Activated T-cell treated with anti-CD3 and anti-CD28 coated beads, Interleukin-2, amount 50 U/mL, for 24 hours (primary cell): ENCODE measurements around the gene GRID1.
"Not testable (repeated sequence)": the region's sequence is repeated elsewhere in the genome, so short reads cannot be mapped to it uniquely, and the experiment has no call there.

ENCODE experiments used
- DNase-seq: peaks from one replicate; pipeline ENCODE4 v3.0.0-alpha.2; 2020
- H3K27ac Mint-ChIP-seq: 2 replicates; pipeline ENCODE4 v1.8.0; 2020; ENCODE audit warnings: mild to moderate bottlenecking, mixed read lengths
- H3K27me3 Mint-ChIP-seq: 2 replicates; pipeline ENCODE4 v1.8.0; 2020; ENCODE audit warnings: mixed read lengths
- H3K36me3 Mint-ChIP-seq: 2 replicates; pipeline ENCODE4 v1.8.0; 2020; ENCODE audit warnings: low read depth, mixed read lengths
- H3K4me1 Mint-ChIP-seq: 2 replicates; pipeline ENCODE4 v1.8.0; 2020; ENCODE audit warnings: low read depth, mixed read lengths
- H3K4me3 Mint-ChIP-seq: 2 replicates; pipeline ENCODE4 v1.8.0; 2020; ENCODE audit warnings: mild to moderate bottlenecking, moderate library complexity, mixed read lengths
- H3K9me3 Mint-ChIP-seq: 2 replicates; pipeline ENCODE4 v1.8.0; 2020; ENCODE audit warnings: mixed read lengths

Gene GRID1

GRCh38 chr10:86187499-86188239 lies 178.9 kb downstream of the GRID1 start:
- no peak for DNase-seq
- H3K36me3 Mint-ChIP-seq: no peaks in the 10 kb centered on the region
- no peak overlapping the region for H3K4me3 Mint-ChIP-seq
- no peaks in the 10 kb centered on the region for H3K4me1 Mint-ChIP-seq
- peaks cover 11% of the 10 kb centered on the region for H3K27me3 Mint-ChIP-seq
- no peak overlapping the region for H3K27ac Mint-ChIP-seq
- H3K9me3 Mint-ChIP-seq: no peaks in the 10 kb centered on the region

DNA sequence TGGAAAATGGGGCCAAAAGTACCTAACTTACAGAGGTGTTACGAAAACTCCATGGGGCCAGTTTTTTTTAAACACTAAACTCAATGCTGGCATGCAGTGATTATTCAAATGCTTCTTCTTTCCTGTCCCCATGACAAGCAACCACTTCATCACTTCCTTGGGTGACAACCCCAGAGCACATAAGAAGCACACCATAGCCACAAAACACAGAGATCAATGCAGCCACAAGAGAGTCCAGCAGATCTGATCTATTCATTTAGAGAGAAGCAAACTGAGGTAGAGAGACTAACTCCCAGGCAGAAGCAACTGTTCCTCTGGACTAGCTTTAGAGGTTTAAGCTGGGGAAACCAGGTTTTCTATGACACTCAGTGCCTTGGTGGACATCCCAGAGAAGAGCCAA lies 180.0 kb downstream of the GRID1 start:
- DNase-seq: no peak
- H3K4me3 Mint-ChIP-seq: no peak overlapping the region
- H3K36me3 Mint-ChIP-seq: no peaks in the 10 kb centered on the region
- no peak overlapping the region for H3K27ac Mint-ChIP-seq
- H3K4me1 Mint-ChIP-seq: no peaks in the 10 kb centered on the region
- H3K27me3 Mint-ChIP-seq: peaks cover 11% of the 10 kb centered on the region
- H3K9me3 Mint-ChIP-seq: no peaks in the 10 kb centered on the region

GRCh38 chr10:86182595-86182994 lies 184.0 kb downstream of the GRID1 start:
- H3K9me3 Mint-ChIP-seq: no peaks in the 10 kb centered on the region
- H3K36me3 Mint-ChIP-seq: no peaks in the 10 kb centered on the region
- no peak overlapping the region for H3K4me3 Mint-ChIP-seq
- no peak for DNase-seq
- H3K27ac Mint-ChIP-seq: no peak overlapping the region
- no peaks in the 10 kb centered on the region for H3K4me1 Mint-ChIP-seq
- peaks cover 2% of the 10 kb centered on the region for H3K27me3 Mint-ChIP-seq

GRCh38 chr10:86182150-86182549 lies 184.4 kb downstream of the GRID1 start:
- no peak for DNase-seq
- Mint-ChIP-seq H3K9me3 (no peaks in the 10 kb centered on the region), H3K4me1 (no peaks in the 10 kb centered on the region), H3K36me3 (no peaks in the 10 kb centered on the region), H3K27me3 (peaks cover 2% of the 10 kb centered on the region), H3K27ac (no peak overlapping the region), H3K4me3 (no peak overlapping the region)

- Mint-ChIP-seq H3K27me3 (no peaks in the 10 kb centered on the region), H3K4me1 (no peaks in the 10 kb centered on the region), H3K4me3 (no peak overlapping the region), H3K27ac (no peak overlapping the region), H3K9me3 (no peaks in the 10 kb centered on the region), H3K36me3 (no peaks in the 10 kb centered on the region)
- DNase-seq: no peak
Observed at GRCh38 chr10:86180861-86181260, 185.7 kb downstream of the GRID1 start.

- no peak overlapping the region for H3K27ac Mint-ChIP-seq
- DNase-seq: peak; percentile 8
- H3K27me3 Mint-ChIP-seq: no peaks in the 10 kb centered on the region
- H3K9me3 Mint-ChIP-seq: no peaks in the 10 kb centered on the region
- no peaks in the 10 kb centered on the region for H3K36me3 Mint-ChIP-seq
- H3K4me1 Mint-ChIP-seq: no peaks in the 10 kb centered on the region
- H3K4me3 Mint-ChIP-seq: no peak overlapping the region
Observed at GRCh38 chr10:86179961-86180360, 186.6 kb downstream of the GRID1 start.

DNA sequence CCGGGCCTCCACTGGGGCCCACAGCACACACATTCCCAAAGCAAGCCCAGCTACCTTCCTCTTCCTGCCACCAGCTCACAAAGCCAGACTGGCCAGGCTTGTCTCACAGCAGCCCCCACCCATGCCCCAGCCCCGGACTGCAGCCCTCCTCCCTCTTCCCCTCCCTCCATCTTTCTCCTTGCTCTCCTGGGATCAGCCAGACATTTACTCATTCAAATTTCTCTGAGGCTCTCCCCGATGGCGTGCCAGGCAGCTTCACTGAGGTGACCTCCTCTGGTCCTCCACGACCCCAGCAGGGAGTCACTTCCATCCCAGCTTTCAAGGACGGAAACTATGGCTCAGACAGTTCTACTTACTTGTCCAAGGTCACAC lies 187.5 kb downstream of the GRID1 start:
- Mint-ChIP-seq H3K4me3 (no peak overlapping the region), H3K27ac (no peak overlapping the region), H3K9me3 (no peaks in the 10 kb centered on the region), H3K4me1 (no peaks in the 10 kb centered on the region), H3K36me3 (no peaks in the 10 kb centered on the region), H3K27me3 (no peaks in the 10 kb centered on the region)
- no peak for DNase-seq

DNA sequence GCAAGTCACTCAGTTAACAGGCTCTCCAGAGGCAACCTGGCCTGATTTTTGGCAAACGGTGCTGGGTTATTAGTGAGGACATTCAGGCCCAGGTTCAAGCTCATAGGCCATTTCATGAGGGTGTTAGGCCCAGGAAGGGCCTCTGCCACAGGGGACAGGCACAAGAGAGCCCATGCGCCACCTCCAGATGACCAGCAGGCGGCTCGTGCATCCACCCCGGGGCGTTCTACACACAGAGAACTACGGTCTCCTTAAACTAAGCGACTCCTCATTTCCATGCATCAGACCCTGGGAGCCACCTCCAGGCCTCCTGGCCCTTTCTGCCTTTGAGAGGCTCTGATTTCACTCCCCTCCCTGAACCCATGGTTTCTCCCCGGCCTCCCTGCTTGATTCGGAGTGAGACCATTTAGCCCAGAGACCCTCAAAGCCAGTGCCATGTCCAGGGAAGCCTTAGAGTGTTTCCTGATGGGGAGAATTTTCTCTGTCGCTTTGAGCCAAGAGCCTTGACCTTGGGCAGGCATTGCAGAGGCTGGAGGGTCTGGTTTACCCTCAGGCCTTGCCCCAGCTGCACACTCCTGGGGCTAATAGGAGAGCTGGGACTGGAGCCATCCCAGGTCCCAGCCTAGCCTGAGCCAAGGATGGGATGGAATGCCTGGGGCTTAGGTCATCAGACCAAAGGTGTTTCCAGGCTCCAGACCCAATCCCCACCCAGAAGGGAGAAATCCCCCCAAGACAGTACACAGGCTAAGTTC lies 188.0 kb downstream of the GRID1 start:
- Mint-ChIP-seq H3K27ac (no peak overlapping the region), H3K4me3 (no peak overlapping the region), H3K36me3 (no peaks in the 10 kb centered on the region), H3K4me1 (no peaks in the 10 kb centered on the region), H3K27me3 (no peaks in the 10 kb centered on the region), H3K9me3 (no peaks in the 10 kb centered on the region)
- peak; percentile 27 for DNase-seq

- Mint-ChIP-seq H3K27ac (no peak overlapping the region), H3K27me3 (no peaks in the 10 kb centered on the region), H3K36me3 (no peaks in the 10 kb centered on the region), H3K4me3 (no peak overlapping the region), H3K9me3 (no peaks in the 10 kb centered on the region), H3K4me1 (no peaks in the 10 kb centered on the region)
- no peak for DNase-seq
Observed at GRCh38 chr10:86177537-86178155, 188.9 kb downstream of the GRID1 start.

GRCh38 chr10:86176850-86177536 lies 189.6 kb downstream of the GRID1 start:
- Mint-ChIP-seq H3K27ac (no peak overlapping the region), H3K4me3 (no peak overlapping the region)

DNA sequence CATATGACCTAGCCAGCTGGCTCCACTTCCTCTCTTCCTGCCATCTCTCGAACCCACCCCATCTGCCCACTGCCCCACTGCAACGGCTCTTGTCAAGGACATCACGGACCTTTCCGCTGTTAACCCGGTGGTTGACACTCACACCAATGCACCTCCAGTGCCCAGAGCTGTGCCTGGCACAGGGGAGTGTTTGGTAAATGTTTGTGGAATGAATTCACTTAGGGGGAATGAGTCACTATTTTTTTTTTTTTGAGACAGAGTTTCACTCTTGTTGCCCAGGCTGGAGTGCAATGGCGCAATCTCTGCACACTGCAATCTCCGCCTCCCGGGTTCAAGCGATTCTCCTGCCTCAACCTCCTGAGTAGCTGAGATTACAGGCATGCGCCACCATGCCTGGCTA lies 191.1 kb downstream of the GRID1 start:
- not testable (repeated sequence) for H3K27ac Mint-ChIP-seq, H3K9me3 Mint-ChIP-seq, H3K36me3 Mint-ChIP-seq, DNase-seq, H3K4me1 Mint-ChIP-seq, H3K4me3 Mint-ChIP-seq
- H3K27me3 Mint-ChIP-seq: peaks cover 11% of the 10 kb centered on the region

More at GRCh38 chr10:86176850-86177536, 189.6 kb downstream of the GRID1 start:
- Mint-ChIP-seq H3K4me1 (no peaks in the 10 kb centered on the region), H3K27me3 (no peaks in the 10 kb centered on the region), H3K36me3 (no peaks in the 10 kb centered on the region), H3K9me3 (no peaks in the 10 kb centered on the region)
- peak; percentile 8 for DNase-seq

DNA sequence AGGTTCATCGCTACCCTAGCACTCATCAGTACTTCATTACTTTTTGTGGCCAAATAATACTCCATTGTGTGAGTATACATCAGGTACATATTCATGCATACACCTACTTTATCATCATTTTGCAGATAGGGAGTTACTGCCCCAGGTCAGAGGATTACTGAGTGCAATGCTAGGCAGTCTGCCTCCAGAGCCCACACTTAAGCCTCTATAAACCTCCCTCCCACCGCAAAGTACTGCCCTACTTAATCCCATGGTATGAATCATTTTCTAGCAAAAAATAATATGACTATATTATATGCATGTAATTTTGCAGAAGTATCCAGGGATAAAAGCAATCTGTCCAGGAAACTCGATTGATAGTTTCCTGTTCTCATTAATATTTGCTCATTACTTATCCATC lies 194.3 kb downstream of the GRID1 start:
- Mint-ChIP-seq H3K4me3 (no peak overlapping the region), H3K27me3 (peaks cover 14% of the 10 kb centered on the region), H3K36me3 (no peaks in the 10 kb centered on the region), H3K9me3 (no peaks in the 10 kb centered on the region), H3K27ac (no peak overlapping the region), H3K4me1 (no peaks in the 10 kb centered on the region)
- no peak for DNase-seq

DNA sequence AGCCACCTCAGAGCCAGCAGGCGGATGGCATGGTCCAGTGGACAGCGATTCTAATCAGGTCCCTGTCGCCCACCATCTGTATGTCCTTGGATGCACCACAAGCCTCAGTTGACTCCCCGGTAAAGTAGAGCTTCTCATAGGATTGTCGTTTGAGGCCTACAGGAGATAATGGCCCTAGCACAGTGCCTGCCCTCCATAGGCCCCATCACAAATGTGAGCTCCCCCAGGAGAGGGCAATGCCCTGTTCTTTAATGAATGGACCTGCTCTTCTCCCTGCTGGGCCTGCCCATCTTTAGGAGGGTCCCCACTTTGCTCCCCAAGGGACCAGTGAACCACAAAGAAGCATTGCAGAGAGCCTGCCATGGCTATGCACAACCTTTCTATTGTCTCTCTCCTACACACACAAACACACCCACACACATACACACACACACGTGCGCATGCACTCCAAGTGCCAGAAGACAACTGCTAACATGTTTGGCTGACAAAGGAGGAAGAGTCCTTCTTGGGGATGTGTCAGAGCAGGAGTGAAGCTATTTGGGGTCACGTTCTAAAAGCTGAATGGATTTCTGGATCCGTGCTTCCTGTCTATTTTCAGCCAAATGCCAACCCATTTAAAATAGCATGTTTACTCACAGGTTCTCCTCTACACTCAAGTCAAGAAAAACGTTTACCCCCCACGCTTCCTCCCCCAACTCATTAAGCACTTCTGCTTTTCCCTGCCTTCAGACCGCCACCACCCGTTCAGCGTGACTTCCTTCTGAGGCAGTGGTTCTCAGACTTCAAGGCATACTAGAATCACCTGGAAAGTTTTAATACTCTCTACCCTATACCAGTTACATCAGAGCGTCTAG lies 196.1 kb downstream of the GRID1 start:
- peaks cover 14% of the 10 kb centered on the region for H3K27me3 Mint-ChIP-seq
- no peak overlapping the region for H3K4me3 Mint-ChIP-seq
- no peaks in the 10 kb centered on the region for H3K4me1 Mint-ChIP-seq
- no peak overlapping the region for H3K27ac Mint-ChIP-seq
- no peaks in the 10 kb centered on the region for H3K36me3 Mint-ChIP-seq
- DNase-seq: peak; percentile 18
- no peaks in the 10 kb centered on the region for H3K9me3 Mint-ChIP-seq
